ENCODE data around the gene FTHL17. TPM values are rescaled to one million over a fixed set of nuclear protein-coding genes. Genes with fewer than 3 reads are reported as not detected.

The FTHL17 gene
- total RNA-seq, 2 donors from 2014 or later: not detected

DNA sequence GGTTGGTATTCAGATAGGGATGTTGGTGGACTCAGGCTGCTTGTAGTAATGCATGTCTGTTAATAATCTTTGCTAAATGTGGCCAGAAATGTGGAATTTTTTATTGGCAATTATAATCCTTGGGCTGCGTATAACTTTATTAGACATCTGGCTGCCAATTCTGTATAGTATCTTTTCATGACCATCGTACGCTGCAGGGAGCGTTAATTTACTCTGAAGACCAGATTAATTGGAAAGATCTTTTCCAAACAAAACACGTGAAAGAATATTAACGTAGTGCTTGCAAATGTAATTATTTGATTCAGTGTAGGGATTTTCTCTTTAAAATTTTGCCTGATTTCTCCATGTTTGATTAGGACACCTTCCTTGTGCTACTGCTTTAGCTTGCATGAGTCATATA lies 38.8 kb upstream of the FTHL17 start:
- no peak overlapping the region for H3K27ac ChIP-seq
- H3K4me1 ChIP-seq: no peaks in the 10 kb centered on the region
- no peaks in the 10 kb centered on the region for H3K9me3 ChIP-seq
- TF ChIP-seq, protein P1, sequence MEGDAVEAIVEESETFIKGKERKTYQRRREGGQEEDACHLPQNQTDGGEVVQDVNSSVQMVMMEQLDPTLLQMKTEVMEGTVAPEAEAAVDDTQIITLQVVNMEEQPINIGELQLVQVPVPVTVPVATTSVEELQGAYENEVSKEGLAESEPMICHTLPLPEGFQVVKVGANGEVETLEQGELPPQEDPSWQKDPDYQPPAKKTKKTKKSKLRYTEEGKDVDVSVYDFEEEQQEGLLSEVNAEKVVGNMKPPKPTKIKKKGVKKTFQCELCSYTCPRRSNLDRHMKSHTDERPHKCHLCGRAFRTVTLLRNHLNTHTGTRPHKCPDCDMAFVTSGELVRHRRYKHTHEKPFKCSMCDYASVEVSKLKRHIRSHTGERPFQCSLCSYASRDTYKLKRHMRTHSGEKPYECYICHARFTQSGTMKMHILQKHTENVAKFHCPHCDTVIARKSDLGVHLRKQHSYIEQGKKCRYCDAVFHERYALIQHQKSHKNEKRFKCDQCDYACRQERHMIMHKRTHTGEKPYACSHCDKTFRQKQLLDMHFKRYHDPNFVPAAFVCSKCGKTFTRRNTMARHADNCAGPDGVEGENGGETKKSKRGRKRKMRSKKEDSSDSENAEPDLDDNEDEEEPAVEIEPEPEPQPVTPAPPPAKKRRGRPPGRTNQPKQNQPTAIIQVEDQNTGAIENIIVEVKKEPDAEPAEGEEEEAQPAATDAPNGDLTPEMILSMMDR (IDR thresholded peaks at IDR 0.05): no peak
- H3K27me3 ChIP-seq: no peaks in the 10 kb centered on the region
- no peak overlapping the region for H3K9ac ChIP-seq (ENCODE audit: low read depth in 2 of 2, low read length in 2 of 2)
- no peak for DNase-seq
- intact Hi-C loops (cut with DNase I): no loop called here
- no peak overlapping the region for H3K4me3 ChIP-seq
- H3K36me3 ChIP-seq: no peaks in the 10 kb centered on the region

GRCh38 chrX:31099536-31100090 lies 27.8 kb upstream of the FTHL17 start:
- TF ChIP-seq, protein P1 (IDR thresholded peaks at IDR 0.05): no peak
- intact Hi-C loops (cut with DNase I): no loop called here

GRCh38 chrX:31098079-31098478 lies 26.2 kb upstream of the FTHL17 start:
- no peak overlapping the region for H3K9ac ChIP-seq (ENCODE audit: low read depth in 2 of 2, low read length in 2 of 2)
- no peak overlapping the region for H3K27ac ChIP-seq
- H3K4me1 ChIP-seq: no peaks in the 10 kb centered on the region
- DNase-seq: no peak
- H3K4me3 ChIP-seq: no peak overlapping the region
- H3K9me3 ChIP-seq: no peaks in the 10 kb centered on the region
- no peaks in the 10 kb centered on the region for H3K27me3 ChIP-seq
- intact Hi-C loops (cut with DNase I): no loop called here
- TF ChIP-seq, protein P1 (IDR thresholded peaks at IDR 0.05): no peak
- no peaks in the 10 kb centered on the region for H3K36me3 ChIP-seq

More at GRCh38 chrX:31099536-31100090, 27.8 kb upstream of the FTHL17 start:
- H3K4me3 ChIP-seq: no peak overlapping the region
- no peak overlapping the region for H3K9ac ChIP-seq (ENCODE audit: low read depth in 2 of 2, low read length in 2 of 2)
- no peaks in the 10 kb centered on the region for H3K36me3 ChIP-seq
- no peak overlapping the region for H3K27ac ChIP-seq
- H3K27me3 ChIP-seq: no peaks in the 10 kb centered on the region
- H3K9me3 ChIP-seq: no peaks in the 10 kb centered on the region
- no peaks in the 10 kb centered on the region for H3K4me1 ChIP-seq
- no peak for DNase-seq

- Histone ChIP-seq H3K27ac (no peak overlapping the region), H3K4me3 (no peak overlapping the region), H3K27me3 (no peaks in the 10 kb centered on the region), H3K36me3 (no peaks in the 10 kb centered on the region), H3K4me1 (no peaks in the 10 kb centered on the region), H3K9ac (ENCODE audit: low read depth in 2 of 2, low read length in 2 of 2) (no peak overlapping the region), H3K9me3 (no peaks in the 10 kb centered on the region)
- TF ChIP-seq, protein P1 (IDR thresholded peaks at IDR 0.05): no peak
- intact Hi-C loops (cut with DNase I): no loop called here
- DNase-seq: no peak
These were observed 21.8 kb upstream of the FTHL17 start for GRCh38 chrX:31093639-31093975.

- Histone ChIP-seq H3K27me3 (no peaks in the 10 kb centered on the region), H3K4me1 (no peaks in the 10 kb centered on the region), H3K27ac (no peak overlapping the region), H3K4me3 (no peak overlapping the region), H3K9me3 (no peaks in the 10 kb centered on the region), H3K36me3 (no peaks in the 10 kb centered on the region), H3K9ac (ENCODE audit: low read depth in 2 of 2, low read length in 2 of 2) (no peak overlapping the region)
- TF ChIP-seq, protein P1 (IDR thresholded peaks at IDR 0.05): no peak
- DNase-seq: no peak
- intact Hi-C loops (cut with DNase I): no loop called here
These were observed 21.3 kb upstream of the FTHL17 start for GRCh38 chrX:31092970-31093638.
